ENCODE measurements around the gene UST.
"Not testable (repeated sequence)": the region's sequence is repeated elsewhere in the genome, so short reads cannot be mapped to it uniquely, and the experiment has no call there.

UST gene

DNA sequence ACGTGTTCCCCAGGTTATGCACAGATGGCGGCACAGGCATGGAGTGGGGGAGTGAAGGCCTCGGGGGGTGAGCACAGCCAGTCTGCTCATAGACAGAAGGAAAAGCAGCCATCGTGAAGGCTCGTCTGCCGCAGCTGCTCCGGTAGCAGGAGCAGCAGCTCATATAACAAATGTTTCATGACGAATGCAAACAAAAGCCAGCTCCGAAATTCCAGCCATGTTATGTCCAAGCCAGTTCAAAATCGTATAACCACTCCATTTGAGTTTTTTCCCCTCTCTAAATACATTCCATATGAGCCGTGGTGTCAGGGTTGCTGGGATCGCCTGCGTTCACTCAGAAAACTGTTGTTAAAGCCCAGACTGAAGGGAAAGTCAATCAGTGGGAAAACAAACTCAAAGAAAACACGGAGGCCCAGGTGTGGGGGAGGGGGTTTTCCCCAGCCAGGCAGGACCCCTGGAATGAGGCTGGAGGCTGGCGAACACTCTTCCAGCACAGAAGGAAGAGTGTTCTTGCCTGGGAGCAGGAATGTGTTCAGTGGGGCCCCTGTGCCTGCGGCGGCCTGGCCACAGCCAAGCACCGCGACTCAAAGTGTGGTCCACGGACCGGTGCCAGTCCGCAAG lies 290.3 kb downstream of the UST start:
- no peak overlapping the region for H3K4me3 ChIP-seq
- peak overlapping the region in 6 of 21 experiments; percentile 30 to 96 (median 54) for H3K27ac ChIP-seq

GRCh38 chr6:149039025-149039424 lies 292.2 kb downstream of the UST start:
- not testable (repeated sequence) for H3K27ac ChIP-seq, H3K4me3 ChIP-seq

DNA sequence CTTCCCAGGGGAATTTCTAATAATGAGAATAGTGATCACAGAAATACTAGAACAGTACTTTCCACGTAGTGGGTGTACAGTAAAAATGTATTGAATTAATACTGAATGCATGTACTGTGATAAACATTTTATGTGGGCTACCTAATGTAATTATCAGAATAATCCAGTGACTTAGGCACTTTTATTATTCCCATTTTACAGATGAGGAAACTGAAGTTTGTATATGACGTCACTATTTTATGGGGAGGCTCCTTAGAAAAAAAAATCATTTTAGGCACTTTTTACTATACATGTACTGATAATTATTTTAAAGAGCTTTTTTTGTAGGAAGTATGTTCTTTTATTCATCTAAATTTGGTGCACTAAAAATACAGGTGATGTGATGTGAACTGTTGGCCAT lies 295.1 kb downstream of the UST start:
- Histone ChIP-seq H3K4me3 (no peak overlapping the region), H3K27ac (no peak overlapping the region)

GRCh38 chr6:149043476-149044130 lies 296.8 kb downstream of the UST start:
- H3K27ac ChIP-seq = peak overlapping the region in 3 of 21 experiments; percentile 29 to 59 (median 51)
- no peak overlapping the region for H3K4me3 ChIP-seq

DNA sequence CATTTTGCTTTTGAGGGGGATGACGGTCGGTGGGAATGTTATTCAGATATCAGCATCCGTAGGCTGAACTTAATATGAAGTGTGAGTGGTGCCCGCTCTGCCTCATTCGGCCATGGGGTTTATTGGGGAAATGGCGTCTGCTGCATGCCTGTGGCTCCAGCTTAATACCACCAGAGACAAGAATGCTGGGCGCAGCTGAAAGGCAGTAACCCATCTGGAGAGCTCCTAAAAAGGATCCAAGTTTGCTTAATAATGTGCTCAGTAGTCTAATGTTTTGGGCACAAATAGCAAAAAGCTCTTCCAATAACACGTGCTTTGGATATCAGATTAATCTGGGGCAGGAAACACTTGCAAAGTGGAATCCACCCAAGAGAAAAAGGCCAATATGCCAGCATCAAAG lies 297.7 kb downstream of the UST start:
- Histone ChIP-seq H3K27ac (peak overlapping the region in 4 of 21 experiments; percentile 3 to 59 (median 40)), H3K4me3 (no peak overlapping the region)

- Histone ChIP-seq H3K27ac (peak overlapping the region in 3 of 21 experiments; percentile 20 to 59 (median 28)), H3K4me3 (no peak overlapping the region)
These were observed 298.6 kb downstream of the UST start for GRCh38 chr6:149045404-149045803.

- Histone ChIP-seq H3K4me3 (no peak overlapping the region), H3K27ac (peak overlapping the region in 2 of 21 experiments; percentile 43 to 59)
These were observed 299.5 kb downstream of the UST start for GRCh38 chr6:149046164-149046821.

GRCh38 chr6:149046822-149047246 lies 300.0 kb downstream of the UST start:
- Histone ChIP-seq H3K4me3 (no peak overlapping the region), H3K27ac (peak overlapping the region in 2 of 21 experiments; percentile 43 to 59)

- no peak overlapping the region for H3K27ac ChIP-seq
- no peak overlapping the region for H3K4me3 ChIP-seq
These were observed 302.4 kb downstream of the UST start for GRCh38 chr6:149049230-149049629.

GRCh38 chr6:149050160-149050559 lies 303.3 kb downstream of the UST start:
- no peak overlapping the region for H3K4me3 ChIP-seq
- no peak overlapping the region for H3K27ac ChIP-seq

DNA sequence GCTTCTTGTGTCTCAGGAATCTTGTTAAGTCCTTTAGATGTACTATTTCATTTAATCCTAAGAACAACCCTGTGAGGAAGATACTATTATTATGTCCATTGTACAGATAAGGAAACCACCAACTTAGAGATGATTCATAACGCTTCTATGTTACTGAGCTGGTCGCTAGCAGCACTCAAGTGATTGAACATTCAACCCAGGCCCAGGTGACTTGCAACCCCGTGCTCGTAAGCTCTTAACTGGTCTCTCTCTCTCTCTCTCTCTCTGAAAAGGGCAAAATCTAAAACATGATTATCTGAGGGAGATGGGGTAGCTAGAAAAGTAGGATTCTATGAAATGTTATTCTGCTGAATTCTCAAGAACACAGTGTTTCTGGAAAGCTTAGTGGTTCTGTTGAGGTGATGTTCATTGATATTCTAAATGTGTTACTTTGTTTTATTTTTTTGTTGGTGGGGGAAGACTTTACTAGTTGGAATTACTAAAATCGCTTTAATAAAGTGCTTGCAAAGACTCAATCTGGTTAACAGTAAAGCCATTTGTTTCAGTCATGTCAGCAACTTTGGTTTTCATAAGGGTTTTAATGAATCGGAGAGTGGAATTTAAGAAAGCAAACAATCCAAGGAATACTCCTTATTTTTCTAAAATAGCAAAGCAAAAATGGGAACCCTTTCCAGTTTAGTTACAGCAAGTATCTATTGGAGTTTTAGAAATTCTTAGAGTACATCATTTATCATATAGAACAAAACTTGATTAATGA lies 305.7 kb downstream of the UST start:
- Histone ChIP-seq H3K4me3 (no peak overlapping the region), H3K27ac (no peak overlapping the region)

DNA sequence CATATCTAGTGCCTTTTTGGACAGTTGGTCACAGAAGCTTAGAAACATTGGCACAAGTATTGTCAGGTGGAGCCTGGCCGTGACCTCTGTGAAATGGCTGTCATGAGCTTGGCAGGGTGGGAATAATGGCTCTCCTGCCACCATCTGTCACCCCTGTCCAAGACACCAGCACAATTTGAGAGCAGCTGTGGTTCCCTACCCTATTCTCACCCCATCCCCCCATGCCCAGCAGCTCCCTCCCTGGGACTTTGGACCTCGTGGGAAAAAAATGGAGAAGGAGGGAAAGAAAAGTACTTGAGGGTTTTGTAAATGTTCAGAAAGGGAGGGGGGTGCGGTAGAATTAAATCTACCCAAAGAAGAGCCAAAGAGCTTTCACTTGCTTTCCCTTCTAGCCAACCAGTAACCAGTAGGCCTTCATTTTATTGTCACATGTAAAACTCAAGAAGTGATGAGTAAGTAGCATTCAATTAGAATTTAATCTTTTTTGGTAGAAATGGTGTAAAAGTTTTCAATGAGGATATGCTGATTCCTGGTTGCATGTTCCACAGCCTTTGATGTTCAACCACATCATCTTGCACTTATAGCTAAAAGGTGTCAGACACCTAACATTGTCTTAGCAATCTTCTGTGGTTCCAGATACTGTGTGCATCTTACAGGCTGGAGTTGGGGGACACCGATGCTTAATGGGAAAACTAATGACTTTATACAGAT lies 307.2 kb downstream of the UST start:
- Histone ChIP-seq H3K4me3 (no peak overlapping the region), H3K27ac (peak overlapping the region in 1 of 21 experiments; percentile 18)

DNA sequence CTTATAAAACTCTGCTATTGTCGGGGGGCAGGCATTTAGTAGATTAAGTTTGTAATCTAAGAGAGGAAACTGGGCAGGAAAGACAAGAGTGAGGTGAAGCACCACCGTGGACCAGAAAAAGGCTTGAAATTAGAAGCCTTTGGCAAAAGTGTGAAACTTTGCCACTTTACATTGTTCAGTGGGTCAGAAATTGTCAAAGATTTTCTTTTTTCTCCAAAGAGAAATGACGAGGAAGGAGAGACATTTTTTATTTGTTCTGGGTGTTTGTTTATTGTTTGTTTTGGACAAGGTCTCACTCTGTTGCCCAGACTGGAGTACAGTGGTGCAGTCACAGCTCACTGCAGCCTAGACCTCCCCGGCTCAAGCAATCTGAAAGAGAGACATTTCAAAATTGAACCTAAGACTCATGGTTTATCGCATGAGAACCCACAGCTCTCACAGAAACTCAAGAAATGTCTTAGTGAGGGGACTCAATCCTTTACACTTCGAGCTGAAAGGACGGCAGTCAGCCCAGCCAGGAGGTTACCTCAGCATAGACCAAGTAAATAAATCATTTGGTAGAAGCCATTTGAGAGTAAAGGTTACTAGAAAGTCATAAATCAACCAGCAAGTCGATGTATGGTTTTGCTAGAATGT lies 307.8 kb downstream of the UST start:
- peak overlapping the region in 1 of 21 experiments; percentile 18 for H3K27ac ChIP-seq
- H3K4me3 ChIP-seq = no peak overlapping the region

GRCh38 chr6:149055195-149055899 lies 308.5 kb downstream of the UST start:
- Histone ChIP-seq H3K27ac (no peak overlapping the region), H3K4me3 (no peak overlapping the region)

DNA sequence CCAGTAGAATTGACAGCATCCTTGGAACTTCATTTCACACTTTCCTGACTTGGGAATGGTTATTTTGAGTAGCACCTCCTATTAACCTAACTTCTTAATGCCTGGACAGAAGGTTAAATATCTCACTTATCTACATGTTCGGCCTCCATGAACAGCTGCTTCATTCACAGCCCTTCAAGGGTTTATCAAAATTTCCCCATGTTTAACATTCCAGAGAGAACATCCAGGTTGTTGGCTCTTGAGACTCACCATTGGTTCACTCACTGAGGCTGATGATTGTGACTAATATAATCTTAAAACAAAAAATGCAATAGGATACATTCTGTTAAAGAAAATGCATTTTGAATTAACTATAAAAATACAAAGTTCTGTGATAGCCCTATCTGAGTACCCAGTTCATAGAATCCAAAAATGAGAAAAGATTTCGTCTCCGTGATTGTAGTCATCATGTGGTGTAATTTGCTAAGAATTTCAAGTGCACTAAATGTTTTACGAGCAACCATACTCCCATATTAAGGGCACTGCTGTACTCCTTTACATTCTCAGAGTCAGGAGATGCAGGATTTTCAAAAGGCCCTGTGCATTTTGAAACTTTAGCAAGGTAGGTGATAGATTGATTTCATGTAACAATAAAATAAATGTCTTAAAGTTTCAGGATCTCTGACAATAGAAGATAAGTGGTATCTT lies 310.1 kb downstream of the UST start:
- no peak overlapping the region for H3K4me3 ChIP-seq
- H3K27ac ChIP-seq = no peak overlapping the region

GRCh38 chr6:149057464-149057840 lies 310.6 kb downstream of the UST start:
- Histone ChIP-seq H3K27ac (no peak overlapping the region), H3K4me3 (no peak overlapping the region)

DNA sequence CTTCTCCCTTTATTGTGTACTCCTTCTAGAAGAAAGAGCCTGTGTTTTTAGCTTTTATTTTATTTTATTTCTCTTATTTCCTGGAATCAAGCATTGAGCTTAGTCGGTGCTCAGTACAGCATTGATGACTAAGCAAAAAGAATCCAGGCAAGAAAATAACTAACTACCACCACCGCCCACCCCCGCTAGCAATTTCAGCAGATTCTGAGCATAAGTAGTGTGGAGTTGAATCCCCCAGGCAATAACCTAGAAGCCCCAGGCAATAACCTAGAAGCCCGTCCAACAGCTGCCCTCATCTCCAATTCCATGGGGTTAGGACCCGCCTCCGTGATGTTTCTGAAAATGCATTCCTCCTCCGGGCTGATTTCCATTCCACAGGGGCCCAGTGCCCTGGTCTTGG lies 312.7 kb downstream of the UST start:
- no peak overlapping the region for H3K4me3 ChIP-seq
- peak overlapping the region in 4 of 21 experiments; percentile 11 to 64 (median 38) for H3K27ac ChIP-seq
